ENCODE data around the gene SAMMSON. TPM values are rescaled to one million over a fixed set of nuclear protein-coding genes. Genes with fewer than 3 reads are reported as not detected.

Gene SAMMSON
- total and polyA plus RNA-seq, 10 donors = 0.05 to 1.0 TPM; not detected in 8

DNA sequence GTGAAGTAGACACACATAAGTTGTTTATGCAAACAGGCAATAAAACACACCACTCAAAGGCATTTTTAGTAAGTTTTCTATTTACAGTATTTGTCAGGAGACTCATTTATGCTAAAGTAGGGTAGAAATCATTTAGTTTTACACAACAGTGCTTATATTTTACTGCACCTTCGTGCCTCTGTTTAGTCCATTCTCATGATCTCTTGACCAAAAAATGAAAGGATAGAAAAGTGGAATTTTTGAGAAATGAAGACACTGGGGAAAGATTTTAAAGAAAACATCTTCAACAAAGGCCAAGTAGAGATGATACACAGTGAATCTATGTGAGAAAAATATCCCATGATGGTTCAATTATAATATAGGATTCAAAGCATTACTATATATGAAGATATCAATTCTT is 114.9 kb downstream of the SAMMSON start:
- TF ChIP-seq POLR2A (IDR thresholded peaks at IDR 0.05) (no peak), POLR2AphosphoS5 (IDR thresholded peaks at IDR 0.05) (no peak)
- TF ChIP-seq, protein P1, sequence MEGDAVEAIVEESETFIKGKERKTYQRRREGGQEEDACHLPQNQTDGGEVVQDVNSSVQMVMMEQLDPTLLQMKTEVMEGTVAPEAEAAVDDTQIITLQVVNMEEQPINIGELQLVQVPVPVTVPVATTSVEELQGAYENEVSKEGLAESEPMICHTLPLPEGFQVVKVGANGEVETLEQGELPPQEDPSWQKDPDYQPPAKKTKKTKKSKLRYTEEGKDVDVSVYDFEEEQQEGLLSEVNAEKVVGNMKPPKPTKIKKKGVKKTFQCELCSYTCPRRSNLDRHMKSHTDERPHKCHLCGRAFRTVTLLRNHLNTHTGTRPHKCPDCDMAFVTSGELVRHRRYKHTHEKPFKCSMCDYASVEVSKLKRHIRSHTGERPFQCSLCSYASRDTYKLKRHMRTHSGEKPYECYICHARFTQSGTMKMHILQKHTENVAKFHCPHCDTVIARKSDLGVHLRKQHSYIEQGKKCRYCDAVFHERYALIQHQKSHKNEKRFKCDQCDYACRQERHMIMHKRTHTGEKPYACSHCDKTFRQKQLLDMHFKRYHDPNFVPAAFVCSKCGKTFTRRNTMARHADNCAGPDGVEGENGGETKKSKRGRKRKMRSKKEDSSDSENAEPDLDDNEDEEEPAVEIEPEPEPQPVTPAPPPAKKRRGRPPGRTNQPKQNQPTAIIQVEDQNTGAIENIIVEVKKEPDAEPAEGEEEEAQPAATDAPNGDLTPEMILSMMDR (IDR thresholded peaks at IDR 0.05 in 8 of 11, conservative IDR thresholded peaks at IDR 0.05 in 3 of 11) = no peak
- WGBS, 5 donors = 52 to 61% (median 57%) methylated on average over 1 of the region's 1 CpG
- Histone ChIP-seq H3K27ac (no peak overlapping the region), H3K36me3 (no peaks in the 10 kb centered on the region), H3K4me3 (no peak overlapping the region), H3K4me1 (no peaks in the 10 kb centered on the region), H3K9me3 (no peaks in the 10 kb centered on the region), H3K27me3 (replicated peaks in 1 of 7) (no peaks in the 10 kb centered on the region)
- intact Hi-C loops (cut with DNase I; ENCODE audit: low total_unique reads) = no loop called here
- no peak for DNase-seq

DNA sequence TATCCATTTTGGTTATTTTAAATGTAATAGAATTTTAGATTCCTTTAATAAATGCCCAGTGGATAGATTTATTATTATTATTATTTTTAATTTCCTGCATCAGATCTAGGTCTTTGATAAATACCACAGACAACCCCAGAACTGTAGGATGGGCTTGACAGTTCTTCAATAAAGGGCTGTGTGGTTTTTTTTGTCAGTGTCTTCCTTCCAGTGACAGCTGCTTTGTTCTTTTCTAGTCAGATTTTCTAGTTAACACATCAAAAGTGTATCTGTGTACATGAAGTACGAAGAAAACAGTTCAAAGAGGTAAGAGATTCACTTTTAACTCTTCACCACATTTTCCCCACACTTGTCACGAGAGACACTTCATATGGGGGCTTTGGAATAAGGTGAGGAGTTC is 120.3 kb downstream of the SAMMSON start:
- no peak overlapping the region for H3K27ac ChIP-seq

More for the DNA sequence above, 120.3 kb downstream of the SAMMSON start:
- Histone ChIP-seq H3K4me1 (no peaks in the 10 kb centered on the region), H3K9me3 (no peaks in the 10 kb centered on the region), H3K27me3 (replicated peaks in 1 of 7) (no peaks in the 10 kb centered on the region), H3K4me3 (no peak overlapping the region), H3K36me3 (no peaks in the 10 kb centered on the region)
- DNase-seq = no peak
- 49 to 65% (median 57%) methylated on average over 2 of the region's 2 CpGs for WGBS, 5 donors
- intact Hi-C loops (cut with DNase I; ENCODE audit: low total_unique reads) = no loop called here
- no peak for TF ChIP-seq POLR2AphosphoS5 (IDR thresholded peaks at IDR 0.05)
- TF ChIP-seq, protein P1 (IDR thresholded peaks at IDR 0.05 in 8 of 11, conservative IDR thresholded peaks at IDR 0.05 in 3 of 11) = no peak
